Measurements from ENCODE around the gene PEF1.

Gene PEF1

DNA sequence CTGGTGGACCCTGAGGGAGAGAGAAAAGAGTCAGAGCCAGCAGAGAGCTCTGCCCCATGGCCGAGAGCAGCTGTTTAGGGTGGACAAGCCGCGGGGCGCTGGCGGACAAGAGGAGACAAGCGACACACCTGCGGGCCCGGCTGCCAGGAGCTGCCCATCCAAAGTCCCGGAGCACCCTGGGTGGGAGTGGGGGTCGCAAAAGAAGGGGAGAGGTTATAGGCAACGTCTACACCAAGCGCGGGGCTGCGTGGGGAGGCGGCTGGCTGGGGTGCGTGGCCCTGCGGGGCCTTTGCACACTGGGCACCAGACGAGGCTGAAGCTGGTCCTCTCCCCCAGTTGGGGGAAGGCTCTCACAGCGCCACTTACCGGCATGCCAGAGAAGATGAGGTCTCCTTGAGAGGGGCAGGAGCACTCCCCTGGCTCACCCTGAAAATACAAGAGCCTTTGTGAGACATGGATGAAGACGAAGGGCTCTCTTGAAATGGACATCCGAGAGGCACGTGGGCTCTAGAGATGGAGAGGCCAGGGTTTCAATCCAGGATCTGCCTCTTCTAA lies 35.1 kb upstream of the PEF1 start:
- Histone ChIP-seq H3K27me3 (ENCODE audit: control insufficient read depth, insufficient read depth, low read length) (no peaks in the 10 kb centered on the region), H3K36me3 (ENCODE audit: control insufficient read depth, insufficient read depth, low read length) (no peaks in the 10 kb centered on the region), H3K4me1 (ENCODE audit: control insufficient read depth, insufficient read depth, low read length) (no peaks in the 10 kb centered on the region), H3K4me3 (ENCODE audit: low read depth, low read length) (no peak overlapping the region), H3K9ac (ENCODE audit: low read depth, low read length) (no peak overlapping the region), H3K9me3 (ENCODE audit: control insufficient read depth, insufficient read depth, low read length) (no peaks in the 10 kb centered on the region)

DNA sequence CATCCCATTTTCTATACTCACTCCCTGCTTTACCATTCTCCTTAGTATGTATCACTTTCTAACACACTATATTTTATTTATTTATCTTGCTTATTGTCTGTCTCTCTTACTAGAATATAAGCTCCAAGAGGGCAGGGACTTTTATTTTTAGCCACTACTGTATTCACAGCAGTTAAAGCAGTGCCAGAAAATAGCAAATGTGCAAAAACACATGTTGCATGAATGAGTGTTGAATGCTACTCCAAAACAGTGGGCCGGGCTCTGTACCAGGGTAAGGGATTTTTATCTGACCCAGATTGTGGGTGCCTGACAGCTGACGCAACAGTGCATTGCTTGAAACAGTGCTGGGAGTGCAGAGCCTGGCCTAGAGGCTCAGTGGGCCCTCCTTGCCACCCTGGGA lies 34.4 kb upstream of the PEF1 start:
- H3K36me3 ChIP-seq (ENCODE audit: control insufficient read depth, insufficient read depth, low read length), result no peaks in the 10 kb centered on the region
- no peaks in the 10 kb centered on the region for H3K27me3 ChIP-seq (ENCODE audit: control insufficient read depth, insufficient read depth, low read length)
- no peaks in the 10 kb centered on the region for H3K4me1 ChIP-seq (ENCODE audit: control insufficient read depth, insufficient read depth, low read length)
- no peak overlapping the region for H3K9ac ChIP-seq (ENCODE audit: low read depth, low read length)
- no peak overlapping the region for H3K4me3 ChIP-seq (ENCODE audit: low read depth, low read length)
- H3K9me3 ChIP-seq (ENCODE audit: control insufficient read depth, insufficient read depth, low read length), result no peaks in the 10 kb centered on the region

DNA sequence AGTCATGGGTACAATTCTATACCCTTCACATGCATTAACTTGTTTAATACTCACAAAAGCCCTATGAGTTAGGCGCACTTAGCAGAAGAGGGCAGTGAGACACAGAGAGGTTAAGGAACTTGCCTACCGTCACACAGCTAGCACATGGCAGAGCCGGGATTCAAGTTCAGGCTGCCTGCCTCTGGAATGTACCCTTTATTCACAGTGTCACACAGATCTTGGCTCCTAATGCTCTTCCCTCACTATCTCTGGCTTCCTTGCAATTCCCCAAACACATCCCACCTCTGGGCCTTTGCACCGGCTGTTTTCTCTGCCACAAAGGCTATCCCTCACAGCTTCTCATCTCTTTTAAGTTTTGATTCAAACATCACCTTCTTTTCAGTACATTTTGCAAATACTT lies 34.0 kb upstream of the PEF1 start:
- Histone ChIP-seq H3K27me3 (ENCODE audit: control insufficient read depth, insufficient read depth, low read length) (no peaks in the 10 kb centered on the region), H3K36me3 (ENCODE audit: control insufficient read depth, insufficient read depth, low read length) (no peaks in the 10 kb centered on the region), H3K4me1 (ENCODE audit: control insufficient read depth, insufficient read depth, low read length) (no peaks in the 10 kb centered on the region), H3K4me3 (ENCODE audit: low read depth, low read length) (no peak overlapping the region), H3K9me3 (ENCODE audit: control insufficient read depth, insufficient read depth, low read length) (no peaks in the 10 kb centered on the region), H3K9ac (ENCODE audit: low read depth, low read length) (no peak overlapping the region)

DNA sequence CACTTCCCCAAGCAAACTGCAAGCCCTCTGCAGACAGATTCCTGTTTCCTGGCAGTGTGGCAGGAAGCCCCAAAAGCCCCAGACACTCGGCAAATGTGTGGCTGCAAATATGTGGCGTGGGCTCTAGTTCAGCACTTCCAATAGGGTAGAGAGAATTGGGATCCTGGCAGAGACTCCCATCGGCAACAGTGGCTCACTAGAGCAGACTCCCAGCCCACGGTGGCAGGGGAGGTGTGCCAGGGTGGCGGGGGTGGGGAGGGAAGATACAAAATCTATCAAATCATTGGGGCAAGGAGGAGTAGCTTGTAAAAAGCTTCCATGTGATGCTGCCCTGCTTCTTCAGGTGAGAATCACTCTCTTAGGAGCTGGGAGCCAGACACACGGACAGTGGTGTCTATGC lies 33.3 kb upstream of the PEF1 start:
- no peaks in the 10 kb centered on the region for H3K9me3 ChIP-seq (ENCODE audit: control insufficient read depth, insufficient read depth, low read length)
- H3K4me1 ChIP-seq (ENCODE audit: control insufficient read depth, insufficient read depth, low read length), result no peaks in the 10 kb centered on the region
- H3K36me3 ChIP-seq (ENCODE audit: control insufficient read depth, insufficient read depth, low read length), result no peaks in the 10 kb centered on the region
- H3K27me3 ChIP-seq (ENCODE audit: control insufficient read depth, insufficient read depth, low read length), result no peaks in the 10 kb centered on the region
- H3K4me3 ChIP-seq (ENCODE audit: low read depth, low read length), result no peak overlapping the region
- H3K9ac ChIP-seq (ENCODE audit: low read depth, low read length), result no peak overlapping the region

- no peaks in the 10 kb centered on the region for H3K36me3 ChIP-seq (ENCODE audit: control insufficient read depth, insufficient read depth, low read length)
- H3K27me3 ChIP-seq (ENCODE audit: control insufficient read depth, insufficient read depth, low read length), result no peaks in the 10 kb centered on the region
- no peaks in the 10 kb centered on the region for H3K9me3 ChIP-seq (ENCODE audit: control insufficient read depth, insufficient read depth, low read length)
- no peaks in the 10 kb centered on the region for H3K4me1 ChIP-seq (ENCODE audit: control insufficient read depth, insufficient read depth, low read length)
- no peak overlapping the region for H3K4me3 ChIP-seq (ENCODE audit: low read depth, low read length)
- no peak overlapping the region for H3K9ac ChIP-seq (ENCODE audit: low read depth, low read length)
Observed at GRCh38 chr1:31677401-31677800, 32.7 kb upstream of the PEF1 start.

DNA sequence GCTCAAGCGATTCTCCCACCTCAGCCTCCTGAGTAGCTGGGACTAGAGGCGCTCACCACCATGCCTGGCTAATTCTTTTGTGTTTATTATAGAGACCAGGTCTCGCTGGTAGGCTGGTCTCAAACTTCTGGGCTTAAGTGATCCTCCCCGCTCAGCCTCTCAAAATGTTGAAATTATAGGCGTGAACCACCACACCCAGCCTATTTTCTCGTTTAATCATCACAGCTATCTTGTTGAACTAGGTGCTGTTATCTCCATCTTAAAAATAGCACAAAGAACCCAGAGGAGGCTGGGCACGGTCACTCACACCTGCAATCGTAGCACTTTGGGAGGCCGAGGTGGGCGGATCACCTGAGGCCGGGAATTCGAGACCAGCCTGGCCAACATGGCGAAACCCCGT lies 31.1 kb upstream of the PEF1 start:
- Histone ChIP-seq H3K36me3 (ENCODE audit: control insufficient read depth, insufficient read depth, low read length) (no peaks in the 10 kb centered on the region), H3K9ac (ENCODE audit: low read depth, low read length) (no peak overlapping the region), H3K4me1 (ENCODE audit: control insufficient read depth, insufficient read depth, low read length) (no peaks in the 10 kb centered on the region), H3K27me3 (ENCODE audit: control insufficient read depth, insufficient read depth, low read length) (no peaks in the 10 kb centered on the region), H3K9me3 (ENCODE audit: control insufficient read depth, insufficient read depth, low read length) (no peaks in the 10 kb centered on the region), H3K4me3 (ENCODE audit: low read depth, low read length) (no peak overlapping the region)

- Histone ChIP-seq H3K9me3 (ENCODE audit: control insufficient read depth, insufficient read depth, low read length) (no peaks in the 10 kb centered on the region), H3K4me3 (ENCODE audit: low read depth, low read length) (no peak overlapping the region), H3K36me3 (ENCODE audit: control insufficient read depth, insufficient read depth, low read length) (no peaks in the 10 kb centered on the region), H3K9ac (ENCODE audit: low read depth, low read length) (no peak overlapping the region), H3K4me1 (ENCODE audit: control insufficient read depth, insufficient read depth, low read length) (no peaks in the 10 kb centered on the region), H3K27me3 (ENCODE audit: control insufficient read depth, insufficient read depth, low read length) (no peaks in the 10 kb centered on the region)
Observed at GRCh38 chr1:31675161-31675560, 30.5 kb upstream of the PEF1 start.

GRCh38 chr1:31674626-31675025 lies 29.9 kb upstream of the PEF1 start:
- Histone ChIP-seq H3K27me3 (ENCODE audit: control insufficient read depth, insufficient read depth, low read length) (no peaks in the 10 kb centered on the region), H3K36me3 (ENCODE audit: control insufficient read depth, insufficient read depth, low read length) (no peaks in the 10 kb centered on the region), H3K4me3 (ENCODE audit: low read depth, low read length) (no peak overlapping the region), H3K9ac (ENCODE audit: low read depth, low read length) (no peak overlapping the region), H3K9me3 (ENCODE audit: control insufficient read depth, insufficient read depth, low read length) (no peaks in the 10 kb centered on the region), H3K4me1 (ENCODE audit: control insufficient read depth, insufficient read depth, low read length) (no peaks in the 10 kb centered on the region)

- Histone ChIP-seq H3K4me3 (ENCODE audit: low read depth, low read length) (no peak overlapping the region), H3K36me3 (ENCODE audit: control insufficient read depth, insufficient read depth, low read length) (no peaks in the 10 kb centered on the region), H3K4me1 (ENCODE audit: control insufficient read depth, insufficient read depth, low read length) (no peaks in the 10 kb centered on the region), H3K27me3 (ENCODE audit: control insufficient read depth, insufficient read depth, low read length) (no peaks in the 10 kb centered on the region), H3K9ac (ENCODE audit: low read depth, low read length) (no peak overlapping the region), H3K9me3 (ENCODE audit: control insufficient read depth, insufficient read depth, low read length) (no peaks in the 10 kb centered on the region)
Observed at GRCh38 chr1:31673433-31673832, 28.8 kb upstream of the PEF1 start.

- no peaks in the 10 kb centered on the region for H3K4me1 ChIP-seq (ENCODE audit: control insufficient read depth, insufficient read depth, low read length)
- no peaks in the 10 kb centered on the region for H3K9me3 ChIP-seq (ENCODE audit: control insufficient read depth, insufficient read depth, low read length)
- no peak overlapping the region for H3K9ac ChIP-seq (ENCODE audit: low read depth, low read length)
- no peaks in the 10 kb centered on the region for H3K27me3 ChIP-seq (ENCODE audit: control insufficient read depth, insufficient read depth, low read length)
- H3K36me3 ChIP-seq (ENCODE audit: control insufficient read depth, insufficient read depth, low read length), result no peaks in the 10 kb centered on the region
- no peak overlapping the region for H3K4me3 ChIP-seq (ENCODE audit: low read depth, low read length)
Observed at GRCh38 chr1:31672986-31673385, 28.3 kb upstream of the PEF1 start.

DNA sequence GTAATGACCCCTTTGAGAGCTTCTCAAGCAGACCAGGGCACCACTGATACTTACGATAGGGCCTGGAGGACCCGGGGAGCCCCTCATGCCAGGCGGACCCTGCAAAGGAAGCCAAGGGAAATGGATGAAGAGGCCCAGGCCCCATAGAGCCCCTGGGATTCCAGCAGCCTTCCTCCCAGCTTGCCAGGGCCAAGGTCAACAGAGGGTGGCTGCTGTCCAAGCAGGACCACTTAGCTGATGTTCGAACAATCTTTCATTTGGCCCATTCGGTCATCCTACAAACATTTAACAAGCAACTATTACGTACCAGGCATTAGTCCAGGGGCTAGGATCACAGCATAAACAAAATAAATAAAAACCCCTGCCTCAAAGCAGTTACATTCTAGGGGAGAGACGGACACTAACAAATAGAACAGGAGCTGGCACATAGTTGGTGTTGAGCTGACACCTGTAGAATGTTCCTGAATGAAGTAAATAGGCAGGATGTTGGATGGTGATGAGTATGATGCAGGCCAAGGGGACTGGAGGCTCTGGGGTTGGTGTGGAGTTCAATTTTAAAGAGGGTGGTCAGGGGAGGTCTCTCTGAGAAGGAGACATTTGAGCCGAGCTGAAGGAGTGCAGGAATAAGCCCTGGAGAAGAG lies 27.0 kb upstream of the PEF1 start:
- H3K9me3 ChIP-seq (ENCODE audit: control insufficient read depth, insufficient read depth, low read length), result no peaks in the 10 kb centered on the region
- H3K27me3 ChIP-seq (ENCODE audit: control insufficient read depth, insufficient read depth, low read length), result no peaks in the 10 kb centered on the region
- peaks cover 2% of the 10 kb centered on the region for H3K36me3 ChIP-seq (ENCODE audit: control insufficient read depth, insufficient read depth, low read length)

DNA sequence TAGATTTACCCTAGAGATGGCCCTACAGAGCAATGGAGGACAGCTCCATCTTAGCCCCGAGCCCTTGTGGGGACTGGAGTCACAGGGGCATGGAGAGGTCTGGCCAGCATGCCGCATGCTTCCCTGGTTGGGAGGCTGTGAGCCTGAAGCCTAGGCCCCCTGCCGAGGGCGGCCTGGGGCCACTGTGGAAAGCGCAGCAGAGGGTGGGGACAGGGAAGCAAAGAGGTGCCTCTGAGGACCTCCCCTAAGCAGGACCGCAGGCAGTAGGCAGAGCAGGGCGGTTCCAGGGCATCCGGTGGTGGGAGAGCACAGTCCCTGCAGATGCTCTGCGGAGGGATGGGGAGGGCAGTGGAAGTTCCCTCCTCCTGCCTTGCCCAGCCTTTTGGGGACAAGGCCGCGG lies 26.5 kb upstream of the PEF1 start:
- no peaks in the 10 kb centered on the region for H3K27me3 ChIP-seq (ENCODE audit: control insufficient read depth, insufficient read depth, low read length)
- H3K9me3 ChIP-seq (ENCODE audit: control insufficient read depth, insufficient read depth, low read length), result no peaks in the 10 kb centered on the region
- H3K36me3 ChIP-seq (ENCODE audit: control insufficient read depth, insufficient read depth, low read length), result peaks cover 2% of the 10 kb centered on the region
- H3K4me1 ChIP-seq (ENCODE audit: control insufficient read depth, insufficient read depth, low read length), result no peaks in the 10 kb centered on the region
- H3K4me3 ChIP-seq (ENCODE audit: low read depth, low read length), result no peak overlapping the region
- no peak overlapping the region for H3K9ac ChIP-seq (ENCODE audit: low read depth, low read length)

More for the DNA sequence above, 27.0 kb upstream of the PEF1 start:
- Histone ChIP-seq H3K4me1 (ENCODE audit: control insufficient read depth, insufficient read depth, low read length) (no peaks in the 10 kb centered on the region), H3K9ac (ENCODE audit: low read depth, low read length) (no peak overlapping the region), H3K4me3 (ENCODE audit: low read depth, low read length) (no peak overlapping the region)
